Natural killer cell (primary cell): ENCODE data around the gene SIRPB2. TPM values are rescaled to one million over a fixed set of nuclear protein-coding genes. Genes with fewer than 3 reads are reported as not detected.

Experiments used
- ATAC-seq, 3 donors: fragments of 150-1000 bp in 2 of 3; fragments of 200-7000 bp in 1 of 3; cut with Tn5 transposase; 1 replicate in 1 of 3; 2 replicates in 2 of 3; pipeline ENCODE4 v1.10.0; 2021; ENCODE audit warnings: mild to moderate bottlenecking in 2 of 3, moderate library complexity in 2 of 3
- DNase-seq, 2 donors: peaks; one replicate each; pipeline versions ENCODE4 v3.0.0 to v3.0.0-alpha.2; 2013 to 2021; ENCODE audit warnings: mixed read lengths in 1 of 2
- H3K27ac ChIP-seq: one replicate; pipeline ENCODE4 v1.5.1; 2013; ENCODE audit warnings: mild to moderate bottlenecking, low read length
- H3K27me3 ChIP-seq: one replicate; pipeline ENCODE4 v1.6.1; 2013; ENCODE audit warnings: low read length; ENCODE audit not compliant: control insufficient read depth, insufficient read depth
- H3K36me3 ChIP-seq: one replicate; pipeline ENCODE4 v1.6.1; 2013; ENCODE audit warnings: low read length; ENCODE audit not compliant: control insufficient read depth, insufficient read depth
- H3K4me1 ChIP-seq: one replicate; pipeline ENCODE4 v1.6.1; 2013; ENCODE audit warnings: low read length; ENCODE audit not compliant: control insufficient read depth, insufficient read depth
- H3K4me3 ChIP-seq: one replicate; pipeline ENCODE4 v1.5.1; 2013; ENCODE audit warnings: low read length
- H3K9me3 ChIP-seq: one replicate; pipeline ENCODE4 v1.6.1; 2013; ENCODE audit warnings: low read length; ENCODE audit not compliant: control insufficient read depth, insufficient read depth
- H3K27ac Mint-ChIP-seq, 2 donors: one replicate each; pipeline ENCODE4 v1.8.0; 2022; ENCODE audit warnings: mild to moderate bottlenecking in 2 of 2, mixed read lengths in 2 of 2, moderate library complexity in 1 of 2
- H3K27me3 Mint-ChIP-seq, 2 donors: one replicate each; pipeline ENCODE4 v1.8.0; 2022; ENCODE audit warnings: low read depth in 2 of 2, mixed read lengths in 2 of 2
- H3K36me3 Mint-ChIP-seq: one replicate; pipeline ENCODE4 v1.8.0; 2022; ENCODE audit warnings: mixed read lengths
- H3K4me1 Mint-ChIP-seq, 2 donors: one replicate each; pipeline ENCODE4 v1.8.0; 2022; ENCODE audit warnings: mixed read lengths in 2 of 2
- H3K4me3 Mint-ChIP-seq: one replicate; pipeline ENCODE4 v1.8.0; 2022; ENCODE audit warnings: mild to moderate bottlenecking, moderate library complexity, mixed read lengths
- H3K9me3 Mint-ChIP-seq, 2 donors: one replicate each; pipeline ENCODE4 v1.8.0; 2022; ENCODE audit warnings: mixed read lengths in 2 of 2
- WGBS: methylation state at CpG from one replicate; pipeline ENCODE4 v1.1.7; 2013; ENCODE audit warnings: missing lambda C conversion rate; ENCODE audit not compliant: insufficient coverage; 5-methylcytosine and 5-hydroxymethylcytosine counted together
- intact Hi-C: fragments of 100-400 bp; cut with micrococcal nuclease; formaldehyde crosslinking; loops from one replicate; pipeline ENCODE4 v1.14.2; 2022
- total RNA-seq, 4 donors: library from RNA; stranded (reverse); fragments of 120-200 nt in 1 of 4; gene quantifications; one replicate each; pipeline versions ENCODE4 v1.2.3 to v1.2.4, GENCODE V29; 2013 to 2022
- TF ChIP-seq, protein P1 (sequence below): fragments of 200-600 bp; IDR thresholded peaks from one replicate; pipeline ENCODE4 v1.8.0; 2022; ENCODE audit warnings: antibody characterized with exemption

Gene SIRPB2
- total RNA-seq, 3 donors from 2014 or later (not counting 1 experiment from before 2014, with no cell fraction given): 1.1 to 2.2 (median 1.5) TPM

GRCh38 chr20:1526310-1526709 lies 35.1 kb upstream of the SIRPB2 start:
- Histone ChIP-seq H3K9me3 (no peaks in the 10 kb centered on the region), H3K27me3 (peaks cover 6% of the 10 kb centered on the region), H3K36me3 (no peaks in the 10 kb centered on the region), H3K27ac (no peak overlapping the region), H3K4me3 (no peak overlapping the region), H3K4me1 (no peaks in the 10 kb centered on the region)
- Mint-ChIP-seq H3K27me3 (peaks cover 19 to 24% of the 10 kb centered on the region in 2 donors), H3K36me3 (no peaks in the 10 kb centered on the region), H3K9me3 (no peaks in the 10 kb centered on the region), H3K4me1 (no peaks in the 10 kb centered on the region), H3K27ac (no peak overlapping the region), H3K4me3 (no peak overlapping the region)
- intact Hi-C loops: no loop called here
- ATAC-seq (no peak), DNase-seq (no peak)
- no CpG with 5 or more reads among the region's 1 CpG for WGBS
- TF ChIP-seq, protein P1, sequence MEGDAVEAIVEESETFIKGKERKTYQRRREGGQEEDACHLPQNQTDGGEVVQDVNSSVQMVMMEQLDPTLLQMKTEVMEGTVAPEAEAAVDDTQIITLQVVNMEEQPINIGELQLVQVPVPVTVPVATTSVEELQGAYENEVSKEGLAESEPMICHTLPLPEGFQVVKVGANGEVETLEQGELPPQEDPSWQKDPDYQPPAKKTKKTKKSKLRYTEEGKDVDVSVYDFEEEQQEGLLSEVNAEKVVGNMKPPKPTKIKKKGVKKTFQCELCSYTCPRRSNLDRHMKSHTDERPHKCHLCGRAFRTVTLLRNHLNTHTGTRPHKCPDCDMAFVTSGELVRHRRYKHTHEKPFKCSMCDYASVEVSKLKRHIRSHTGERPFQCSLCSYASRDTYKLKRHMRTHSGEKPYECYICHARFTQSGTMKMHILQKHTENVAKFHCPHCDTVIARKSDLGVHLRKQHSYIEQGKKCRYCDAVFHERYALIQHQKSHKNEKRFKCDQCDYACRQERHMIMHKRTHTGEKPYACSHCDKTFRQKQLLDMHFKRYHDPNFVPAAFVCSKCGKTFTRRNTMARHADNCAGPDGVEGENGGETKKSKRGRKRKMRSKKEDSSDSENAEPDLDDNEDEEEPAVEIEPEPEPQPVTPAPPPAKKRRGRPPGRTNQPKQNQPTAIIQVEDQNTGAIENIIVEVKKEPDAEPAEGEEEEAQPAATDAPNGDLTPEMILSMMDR: no peak

DNA sequence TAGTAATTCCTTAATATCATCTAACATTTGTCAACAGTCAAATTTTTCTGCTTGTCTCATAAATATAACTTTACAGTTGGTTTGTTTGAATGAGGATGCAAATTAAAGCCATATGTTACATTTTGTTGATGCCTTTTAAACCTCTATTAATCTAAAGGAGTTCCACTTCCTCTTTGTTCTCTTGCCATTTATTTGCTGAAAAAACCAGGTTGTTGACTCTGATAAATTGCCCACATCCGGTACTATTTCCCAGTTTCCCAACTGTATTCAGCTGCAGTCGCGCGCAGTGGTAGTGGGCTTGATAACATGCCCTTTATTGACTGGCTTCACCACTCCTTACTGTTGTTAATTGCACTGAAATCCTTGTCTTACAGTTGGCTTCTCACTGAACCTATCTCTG lies 32.8 kb upstream of the SIRPB2 start:
- Mint-ChIP-seq H3K9me3 (no peaks in the 10 kb centered on the region), H3K27ac (no peak overlapping the region), H3K27me3 (peaks cover 24 to 25% of the 10 kb centered on the region in 2 donors), H3K4me3 (no peak overlapping the region), H3K4me1 (no peaks in the 10 kb centered on the region), H3K36me3 (no peaks in the 10 kb centered on the region)
- H3K9me3 ChIP-seq: no peaks in the 10 kb centered on the region
- intact Hi-C loops: no loop called here
- no peak overlapping the region for H3K4me3 ChIP-seq
- H3K27me3 ChIP-seq: peaks cover 4% of the 10 kb centered on the region
- TF ChIP-seq, protein P1: no peak
- ATAC-seq (no peak), DNase-seq (no peak)
- no peaks in the 10 kb centered on the region for H3K4me1 ChIP-seq
- no peaks in the 10 kb centered on the region for H3K36me3 ChIP-seq
- H3K27ac ChIP-seq: no peak overlapping the region
- 17% methylated on average over 4 of the region's 4 CpGs for WGBS

DNA sequence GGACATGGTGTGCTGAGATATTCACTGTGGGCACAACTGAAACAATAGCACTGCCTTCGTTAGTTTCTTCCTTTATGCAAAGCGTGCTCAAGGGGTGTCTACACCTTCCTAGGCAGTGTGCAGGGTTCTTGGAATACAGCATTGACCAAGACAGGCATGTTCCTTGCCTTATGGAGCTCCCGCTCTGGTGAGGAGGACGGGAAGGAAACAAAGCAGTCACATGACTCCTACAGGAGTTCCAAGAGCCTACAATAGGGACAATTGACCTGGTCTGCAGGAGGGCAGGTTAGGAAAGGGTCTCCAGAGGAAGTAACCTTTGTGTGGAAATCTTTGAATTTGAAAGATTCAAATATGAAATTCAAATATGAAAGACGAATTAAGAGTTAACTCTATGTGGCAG lies 25.8 kb upstream of the SIRPB2 start:
- Mint-ChIP-seq H3K27ac (no peak overlapping the region), H3K4me1 (no peaks in the 10 kb centered on the region), H3K9me3 (no peaks in the 10 kb centered on the region), H3K27me3 (peaks cover 19 to 22% of the 10 kb centered on the region in 2 donors), H3K36me3 (no peaks in the 10 kb centered on the region), H3K4me3 (no peak overlapping the region)
- ATAC-seq (no peak), DNase-seq (no peak)
- intact Hi-C loops: no loop called here
- TF ChIP-seq, protein P1: no peak
- no peaks in the 10 kb centered on the region for H3K4me1 ChIP-seq
- H3K4me3 ChIP-seq: no peak overlapping the region
- WGBS: 82% methylated on average over 5 of the region's 5 CpGs
- no peak overlapping the region for H3K27ac ChIP-seq
- H3K27me3 ChIP-seq: no peaks in the 10 kb centered on the region
- no peaks in the 10 kb centered on the region for H3K9me3 ChIP-seq
- H3K36me3 ChIP-seq: no peaks in the 10 kb centered on the region

DNA sequence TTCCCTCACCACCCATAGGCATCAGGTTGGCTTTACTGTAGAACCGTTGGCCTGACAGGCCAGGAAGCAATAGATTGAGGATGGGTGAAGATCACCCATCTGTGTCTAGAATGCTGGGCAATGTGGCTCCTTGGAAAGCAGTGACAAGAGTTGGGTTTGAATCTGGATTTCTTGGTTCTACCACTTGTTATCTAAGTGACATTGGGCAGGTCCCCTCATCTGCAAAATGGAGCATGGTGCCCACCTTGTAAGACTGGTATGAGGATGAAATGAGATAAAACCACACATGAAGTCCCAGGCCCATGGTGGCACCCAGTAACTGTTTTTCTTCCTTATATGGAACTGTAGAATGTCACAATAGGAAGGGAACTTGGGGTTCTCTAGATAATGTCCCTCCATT lies 22.6 kb upstream of the SIRPB2 start:
- H3K4me1 Mint-ChIP-seq: no peaks in the 10 kb centered on the region
- Histone ChIP-seq H3K4me3 (no peak overlapping the region), H3K36me3 (no peaks in the 10 kb centered on the region), H3K4me1 (no peaks in the 10 kb centered on the region), H3K27me3 (no peaks in the 10 kb centered on the region), H3K27ac (no peak overlapping the region), H3K9me3 (no peaks in the 10 kb centered on the region)
- H3K27ac Mint-ChIP-seq: no peak overlapping the region
- WGBS: 86% methylated on average over 1 of the region's 1 CpG
- H3K36me3 Mint-ChIP-seq: no peaks in the 10 kb centered on the region
- intact Hi-C loops: no loop called here
- DNase-seq (no peak), ATAC-seq (no peak)
- no peak overlapping the region for H3K4me3 Mint-ChIP-seq
- H3K9me3 Mint-ChIP-seq: no peaks in the 10 kb centered on the region
- peaks cover 22 to 28% of the 10 kb centered on the region in 2 donors for H3K27me3 Mint-ChIP-seq
- TF ChIP-seq, protein P1: no peak
